Breast epithelium (tissue), 4 donors: ENCODE measurements around the gene NXPH4. TPM values are rescaled to one million over a fixed set of nuclear protein-coding genes. Genes with fewer than 3 reads are reported as not detected.
A peak's percentile ranks its signal among the peaks of the same experiment; 100 is the strongest.

Experiments
- DNase-seq, 2 donors: peaks; one replicate each; pipeline ENCODE4 v3.0.0-alpha.2; 2019; ENCODE audit warnings: low spot score in 2 of 2
- H3K27ac ChIP-seq, 2 donors: fragments of 200-600 bp; sonication (generic) in 1 of 2; one replicate each; pipeline ENCODE4 v1.5.1; 2016 to 2019; ENCODE audit warnings: mild to moderate bottlenecking in 1 of 2
- H3K27me3 ChIP-seq, 2 donors: fragments of 200-600 bp; sonication (generic) in 1 of 2; one replicate each; pipeline versions ENCODE4 v1.5.1 to v1.6.0; 2017 to 2019; ENCODE audit warnings: control low read depth in 1 of 2, mild to moderate bottlenecking in 1 of 2
- H3K36me3 ChIP-seq: fragments of 200-600 bp; one replicate; pipeline ENCODE4 v1.5.1; 2019
- H3K4me1 ChIP-seq, 2 donors: fragments of 200-600 bp; sonication (generic); one replicate each; pipeline ENCODE4 v1.5.1; 2016 to 2019; ENCODE audit warnings: control low read depth in 1 of 2
- H3K4me3 ChIP-seq, 3 donors: fragments of 200-600 bp; sonication (generic); 1 replicate in 2 of 3; 2 replicates in 1 of 3; pipeline ENCODE4 v1.5.1; 2016 to 2019; ENCODE audit warnings: mild to moderate bottlenecking in 3 of 3, moderate library complexity in 2 of 3
- H3K9me3 ChIP-seq, 2 donors: fragments of 200-600 bp; sonication (generic) in 1 of 2; one replicate each; pipeline ENCODE4 v1.5.1; 2016 to 2019; ENCODE audit warnings: control low read depth in 1 of 2
- CTCF ChIP-seq, 3 donors: fragments of 450-650 bp; IDR thresholded peaks; one replicate each; pipeline ENCODE4 v1.5.1; 2016 to 2017; ENCODE audit warnings: antibody characterized with exemption in 3 of 3, mild to moderate bottlenecking in 3 of 3, moderate library complexity in 3 of 3
- POLR2A ChIP-seq: fragments of 450-650 bp; IDR thresholded peaks from one replicate; pipeline ENCODE4 v1.6.1; 2016; ENCODE audit warnings: antibody characterized with exemption, mild to moderate bottlenecking, moderate library complexity
- POLR2AphosphoS5 ChIP-seq, 3 donors: sonication (generic); formaldehyde crosslinking; IDR thresholded peaks; one replicate each; pipeline ENCODE4 v1.6.1; 2017; ENCODE audit warnings: antibody characterized with exemption in 3 of 3
- intact Hi-C: fragments of 100-400 bp; cut with DNase I; formaldehyde crosslinking; loops from one replicate; pipeline ENCODE4 v1.15.1; 2023; ENCODE audit warnings: low total_unique reads
- total RNA-seq, 3 donors: library from RNA; depleted of rRNA; stranded (reverse); fragments of >200 nt; gene quantifications; one replicate each; pipeline ENCODE4 v1.1.0, GENCODE V29; 2016

The NXPH4 gene
- total RNA-seq, 3 donors from 2014 or later: 0.33 TPM; not detected in 2

- Histone ChIP-seq H3K27me3 (peaks cover 2 to 43% of the 10 kb centered on the region in 2 donors), H3K27ac (no peak overlapping the region), H3K4me1 (peaks cover 0 to 4% of the 10 kb centered on the region in 2 donors), H3K9me3 (no peaks in the 10 kb centered on the region), H3K4me3 (peak overlapping the region in 2 of 3 donors; percentile 35 to 45), H3K36me3 (no peaks in the 10 kb centered on the region)
- no peak for TF ChIP-seq CTCF (IDR thresholded peaks at IDR 0.05)
- TF ChIP-seq POLR2A: no peak
- no peak for TF ChIP-seq POLR2AphosphoS5 (IDR thresholded peaks at IDR 0.05)
- intact Hi-C loops: no loop called here
- no peak for DNase-seq
These were observed 10.9 kb downstream of the NXPH4 start for GRCh38 chr12:57227315-57228115.

- intact Hi-C loops: no loop called here
- peak overlapping the region; percentile 57 to 80 (median 66) for H3K4me3 ChIP-seq
These were observed 12.5 kb downstream of the NXPH4 start for GRCh38 chr12:57229046-57229633.

GRCh38 chr12:57229634-57230380 is 13.2 kb downstream of the NXPH4 start, which contains the start of gene SHMT2:
Gene SHMT2, plus strand, starts transcription at chr12:57229711. Its CDS starts 68 bp downstream, at chr12:57229779.
- peaks cover 0 to 23% of the 10 kb centered on the region in 2 donors for H3K27me3 ChIP-seq
- H3K27ac ChIP-seq: peak within 1 kb of the TSS; percentile 73 to 78
- TF ChIP-seq POLR2A: no peak
- peak; percentile 15 to 67 (median 39) for TF ChIP-seq POLR2AphosphoS5 (IDR thresholded peaks at IDR 0.05)
- no peak for TF ChIP-seq CTCF (IDR thresholded peaks at IDR 0.05)
- H3K9me3 ChIP-seq: no peaks in the 10 kb centered on the region
- peak; percentile 85 to 87 for DNase-seq
- H3K36me3 ChIP-seq: no peaks in the 10 kb centered on the region
- H3K4me1 ChIP-seq: peaks cover 0 to 4% of the 10 kb centered on the region in 2 donors
- peak within 1 kb of the TSS; percentile 57 to 80 (median 66) for H3K4me3 ChIP-seq
- intact Hi-C loops: no loop called here

More at GRCh38 chr12:57229046-57229633, 12.5 kb downstream of the NXPH4 start:
- DNase-seq: no peak
- Histone ChIP-seq H3K27ac (peak overlapping the region in 1 of 2 donors; percentile 73), H3K9me3 (no peaks in the 10 kb centered on the region), H3K27me3 (peaks cover 0 to 30% of the 10 kb centered on the region in 2 donors), H3K36me3 (no peaks in the 10 kb centered on the region), H3K4me1 (peaks cover 0 to 4% of the 10 kb centered on the region in 2 donors)
- TF ChIP-seq CTCF (IDR thresholded peaks at IDR 0.05): peak; percentile 9 to 46 (median 26)
- TF ChIP-seq POLR2AphosphoS5 (IDR thresholded peaks at IDR 0.05): no peak

- H3K27ac ChIP-seq: peak overlapping the region in 1 of 2 donors; percentile 78
- no peaks in the 10 kb centered on the region for H3K36me3 ChIP-seq
- intact Hi-C loops: no loop called here
- peaks cover 0 to 4% of the 10 kb centered on the region in 2 donors for H3K4me1 ChIP-seq
- DNase-seq: no peak
- no peaks in the 10 kb centered on the region for H3K9me3 ChIP-seq
- H3K4me3 ChIP-seq: peak overlapping the region; percentile 57 to 80 (median 66)
- peaks cover 0 to 15% of the 10 kb centered on the region in 2 donors for H3K27me3 ChIP-seq
- TF ChIP-seq POLR2AphosphoS5 (IDR thresholded peaks at IDR 0.05) (no peak), POLR2A (no peak), CTCF (IDR thresholded peaks at IDR 0.05) (no peak)
These were observed 14.0 kb downstream of the NXPH4 start for GRCh38 chr12:57230381-57231155.
